ENCODE data around the gene MEIS2. TPM values are rescaled to one million over a fixed set of nuclear protein-coding genes. Genes with fewer than 3 reads are reported as not detected.

MEIS2 gene
- total RNA-seq, 1 experiment from 2014 or later: 17.5 TPM

DNA sequence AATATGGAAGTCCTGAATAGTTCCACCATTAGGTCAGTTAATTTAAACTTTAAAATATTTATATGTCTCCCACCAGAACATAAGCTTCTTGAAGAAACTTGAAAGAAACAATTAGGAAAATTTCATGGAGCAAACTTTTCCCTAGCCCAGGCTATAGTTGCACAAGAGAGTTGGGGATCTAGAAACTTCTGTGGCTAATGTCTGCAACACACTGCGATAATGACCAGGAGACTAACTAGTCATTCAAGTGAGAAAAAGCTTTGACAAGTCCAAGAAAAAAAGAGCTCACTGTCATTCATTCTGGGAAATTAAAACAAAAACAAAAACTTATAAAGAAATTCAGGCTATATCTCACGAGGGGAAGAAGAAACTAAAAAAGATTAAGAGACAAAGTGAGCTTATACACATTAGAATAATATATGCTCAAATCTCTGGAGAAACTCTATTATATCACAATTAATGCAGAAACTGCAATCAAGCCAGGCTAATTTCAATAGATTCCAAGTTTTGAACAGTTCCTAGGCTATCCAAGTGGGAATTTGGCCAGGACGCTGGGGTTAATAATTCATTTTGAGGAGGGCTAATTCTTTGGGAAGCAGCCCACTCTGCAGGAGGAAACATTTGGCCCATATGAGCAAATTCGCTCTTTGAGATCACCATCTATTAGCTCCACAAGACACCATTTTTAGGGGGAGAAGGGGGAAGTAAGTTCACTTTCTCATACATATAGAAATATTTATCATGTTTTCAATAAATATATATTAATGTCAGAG is 134.6 kb downstream of the MEIS2 start:
- CTCF ChIA-PET: no interaction called here
- POLR2A ChIA-PET (ENCODE audit: unreplicated experiment): interaction anchor here (0.6 kb wide), 1 partner anchor 10 kb away, joined by 33 read pairs; no protein-coding TSS in a partner anchor

DNA sequence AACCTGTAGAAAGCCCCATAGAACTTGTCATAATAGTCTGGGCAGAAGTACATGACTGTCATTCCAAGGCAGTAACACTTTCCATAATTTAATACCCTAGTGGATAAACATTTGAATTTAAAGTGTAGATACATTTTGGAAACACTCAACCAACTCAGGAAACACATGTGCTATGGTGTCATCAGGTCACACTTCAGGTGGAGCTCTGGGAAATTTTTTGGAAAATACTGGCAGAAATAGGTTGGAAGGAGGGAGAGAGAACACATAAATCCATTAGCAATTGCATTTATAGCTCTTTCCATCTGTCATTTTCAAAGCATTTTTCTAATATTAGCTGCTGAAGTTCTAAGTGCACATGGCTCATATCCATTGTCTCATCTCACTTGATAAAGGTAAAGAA is 135.7 kb downstream of the MEIS2 start:
- ATAC-seq (no peak), DNase-seq (no peak)
- no peak overlapping the region for H2AFZ ChIP-seq (ENCODE audit: low read length)
- H3K27me3 ChIP-seq (ENCODE audit: low read length): no peaks in the 10 kb centered on the region
- no peak overlapping the region for H3K4me3 ChIP-seq (ENCODE audit: low read length)
- H3K36me3 ChIP-seq (ENCODE audit: low read depth, low read length): no peaks in the 10 kb centered on the region
- intact Hi-C loops (cut with micrococcal nuclease): no loop called here
- H3K4me1 ChIP-seq (ENCODE audit: insufficient read depth, low read length): no peaks in the 10 kb centered on the region
- no peak overlapping the region for H3K27ac ChIP-seq (ENCODE audit: low read length)
- H3K79me2 ChIP-seq (ENCODE audit: low read length): no peaks in the 10 kb centered on the region
- H3K4me2 ChIP-seq (ENCODE audit: low read length): no peak overlapping the region
- ChIA-PET POLR2A (ENCODE audit: unreplicated experiment) (no interaction called here), CTCF (no interaction called here)
- no peaks in the 10 kb centered on the region for H3K9me2 ChIP-seq (replicated peaks; ENCODE audit: low read length)
- H3K9ac ChIP-seq (ENCODE audit: low read length): no peak overlapping the region
- no TSS peak for BruUV-seq (replicated peaks)
- H3K9me3 ChIP-seq (ENCODE audit: low read length): no peaks in the 10 kb centered on the region
- no peak for TF ChIP-seq EZH2phosphoT487 (IDR thresholded peaks at IDR 0.05; ENCODE audit: borderline replicate concordance, low read length)
- TF ChIP-seq EZH2 (IDR thresholded peaks at IDR 0.05; ENCODE audit: low read length, unreplicated experiment): no peak
- TF ChIP-seq, protein P1, sequence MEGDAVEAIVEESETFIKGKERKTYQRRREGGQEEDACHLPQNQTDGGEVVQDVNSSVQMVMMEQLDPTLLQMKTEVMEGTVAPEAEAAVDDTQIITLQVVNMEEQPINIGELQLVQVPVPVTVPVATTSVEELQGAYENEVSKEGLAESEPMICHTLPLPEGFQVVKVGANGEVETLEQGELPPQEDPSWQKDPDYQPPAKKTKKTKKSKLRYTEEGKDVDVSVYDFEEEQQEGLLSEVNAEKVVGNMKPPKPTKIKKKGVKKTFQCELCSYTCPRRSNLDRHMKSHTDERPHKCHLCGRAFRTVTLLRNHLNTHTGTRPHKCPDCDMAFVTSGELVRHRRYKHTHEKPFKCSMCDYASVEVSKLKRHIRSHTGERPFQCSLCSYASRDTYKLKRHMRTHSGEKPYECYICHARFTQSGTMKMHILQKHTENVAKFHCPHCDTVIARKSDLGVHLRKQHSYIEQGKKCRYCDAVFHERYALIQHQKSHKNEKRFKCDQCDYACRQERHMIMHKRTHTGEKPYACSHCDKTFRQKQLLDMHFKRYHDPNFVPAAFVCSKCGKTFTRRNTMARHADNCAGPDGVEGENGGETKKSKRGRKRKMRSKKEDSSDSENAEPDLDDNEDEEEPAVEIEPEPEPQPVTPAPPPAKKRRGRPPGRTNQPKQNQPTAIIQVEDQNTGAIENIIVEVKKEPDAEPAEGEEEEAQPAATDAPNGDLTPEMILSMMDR (conservative IDR thresholded peaks at IDR 0.05; ENCODE audit: low read depth, low read length): no peak
- no peaks in the 10 kb centered on the region for H3F3A ChIP-seq (ENCODE audit: low read length, unreplicated experiment)
- H4K20me1 ChIP-seq (ENCODE audit: low read length): no peaks in the 10 kb centered on the region

More for the DNA sequence above, 134.6 kb downstream of the MEIS2 start:
- no peak for DNase-seq
- Histone ChIP-seq H3K9me3 (ENCODE audit: low read length) (no peaks in the 10 kb centered on the region), H3K4me2 (ENCODE audit: low read length) (no peak overlapping the region), H3K4me1 (ENCODE audit: insufficient read depth, low read length) (no peaks in the 10 kb centered on the region), H2AFZ (ENCODE audit: low read length) (no peak overlapping the region), H3K27me3 (ENCODE audit: low read length) (no peaks in the 10 kb centered on the region), H3K9me2 (replicated peaks; ENCODE audit: low read length) (no peaks in the 10 kb centered on the region), H4K20me1 (ENCODE audit: low read length) (no peaks in the 10 kb centered on the region), H3F3A (ENCODE audit: low read length, unreplicated experiment) (no peaks in the 10 kb centered on the region), H3K4me3 (ENCODE audit: low read length) (no peak overlapping the region), H3K79me2 (ENCODE audit: low read length) (no peaks in the 10 kb centered on the region), H3K9ac (ENCODE audit: low read length) (no peak overlapping the region), H3K27ac (ENCODE audit: low read length) (no peak overlapping the region), H3K36me3 (ENCODE audit: low read depth, low read length) (no peaks in the 10 kb centered on the region)
- BruUV-seq (replicated peaks): no TSS peak
- intact Hi-C loops (cut with micrococcal nuclease): no loop called here
- TF ChIP-seq EZH2 (IDR thresholded peaks at IDR 0.05; ENCODE audit: low read length, unreplicated experiment) (no peak), EZH2phosphoT487 (IDR thresholded peaks at IDR 0.05; ENCODE audit: borderline replicate concordance, low read length) (no peak)
- TF ChIP-seq, protein P1 (conservative IDR thresholded peaks at IDR 0.05; ENCODE audit: low read depth, low read length): no peak
- no peak for ATAC-seq

DNA sequence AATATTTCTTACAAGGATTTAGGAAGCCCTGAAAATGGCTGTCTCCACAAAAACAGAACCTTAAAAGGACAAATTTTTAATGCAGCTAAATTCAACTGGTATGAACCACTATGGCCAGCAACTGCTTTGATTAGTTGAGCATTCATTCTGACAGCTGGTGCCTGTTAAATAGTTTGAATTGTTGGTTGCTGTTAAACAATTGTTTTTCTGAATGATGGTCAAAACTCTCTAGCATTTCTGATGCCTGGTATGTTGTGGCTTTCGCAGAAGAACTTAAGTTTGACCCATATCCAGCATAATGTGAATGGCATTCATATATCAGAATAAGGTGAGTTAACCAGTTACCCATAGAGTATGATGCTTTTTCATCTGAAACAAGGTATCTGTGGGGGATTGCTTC is 138.4 kb downstream of the MEIS2 start:
- H3K27ac ChIP-seq (ENCODE audit: low read length): no peak overlapping the region
- no peaks in the 10 kb centered on the region for H4K20me1 ChIP-seq (ENCODE audit: low read length)
- H3K9ac ChIP-seq (ENCODE audit: low read length): no peak overlapping the region
- no peaks in the 10 kb centered on the region for H3K79me2 ChIP-seq (ENCODE audit: low read length)
- no peak for ATAC-seq
- H3F3A ChIP-seq (ENCODE audit: low read length, unreplicated experiment): no peaks in the 10 kb centered on the region
- ChIA-PET CTCF (no interaction called here), POLR2A (ENCODE audit: unreplicated experiment) (no interaction called here)
- H3K9me2 ChIP-seq (replicated peaks; ENCODE audit: low read length): no peaks in the 10 kb centered on the region
- TF ChIP-seq, protein P1 (conservative IDR thresholded peaks at IDR 0.05; ENCODE audit: low read depth, low read length): no peak
- TF ChIP-seq EZH2 (IDR thresholded peaks at IDR 0.05; ENCODE audit: low read length, unreplicated experiment) (no peak), EZH2phosphoT487 (IDR thresholded peaks at IDR 0.05; ENCODE audit: borderline replicate concordance, low read length) (no peak)
- H3K4me1 ChIP-seq (ENCODE audit: insufficient read depth, low read length): no peaks in the 10 kb centered on the region
- H3K27me3 ChIP-seq (ENCODE audit: low read length): no peaks in the 10 kb centered on the region
- H3K4me2 ChIP-seq (ENCODE audit: low read length): no peak overlapping the region
- no peaks in the 10 kb centered on the region for H3K36me3 ChIP-seq (ENCODE audit: low read depth, low read length)
- BruUV-seq (replicated peaks): no TSS peak
- no peak overlapping the region for H2AFZ ChIP-seq (ENCODE audit: low read length)
- intact Hi-C loops (cut with micrococcal nuclease): no loop called here
- H3K9me3 ChIP-seq (ENCODE audit: low read length): no peaks in the 10 kb centered on the region
- no peak for DNase-seq
- no peak overlapping the region for H3K4me3 ChIP-seq (ENCODE audit: low read length)
